ENCODE data around the gene PLEKHG3. TPM values are rescaled to one million over a fixed set of nuclear protein-coding genes. Genes with fewer than 3 reads are reported as not detected.

The PLEKHG3 gene
- total and polyA plus RNA-seq, 10 of the 15 experiments (the other 5 are each of a cell fraction or from before 2014, with no cell fraction given) = 0.03 to 0.73 (median 0.07) TPM; not detected in 5

GRCh38 chr14:64707661-64708060 is 3.4 kb downstream of the PLEKHG3 start:
- SMC1A ChIA-PET (ENCODE audit: uncharacterized antibody, unreplicated experiment) = interaction anchor here (1.3 to 1.5 kb wide), 3 partner anchors 10 to 34 kb away, joined by 3 to 4 read pairs (median 4); no protein-coding TSS in a partner anchor
- TF ChIP-seq KDM1A (IDR thresholded peaks at IDR 0.05; ENCODE audit: borderline replicate concordance) (no peak), BCLAF1 (IDR thresholded peaks at IDR 0.05) (no peak), MYB (IDR thresholded peaks at IDR 0.05; ENCODE audit: borderline replicate concordance, low read depth, low read length) (no peak), SP1 (IDR thresholded peaks at IDR 0.05; ENCODE audit: low read depth, low read length) (no peak), RELA (IDR thresholded peaks at IDR 0.05; ENCODE audit: borderline replicate concordance, partially characterized antibody) (no peak), BACH1 (IDR thresholded peaks at IDR 0.05; ENCODE audit: borderline replicate concordance) (no peak), CHD1 (IDR thresholded peaks at IDR 0.05; ENCODE audit: low read depth, low read length) (no peak), PML (IDR thresholded peaks at IDR 0.05; ENCODE audit: low read length) (no peak), IRF5 (IDR thresholded peaks at IDR 0.05; ENCODE audit: borderline replicate concordance) (no peak), USF1 (IDR thresholded peaks at IDR 0.05; ENCODE audit: borderline replicate concordance, extremely low read length, insufficient read depth, low read depth, low read length) (no peak), ATF2 (IDR thresholded peaks at IDR 0.05; ENCODE audit: low read length) (no peak), NR2C1 (IDR thresholded peaks at IDR 0.05) (no peak), EZH2 (IDR thresholded peaks at IDR 0.05; ENCODE audit: borderline replicate concordance, control insufficient read depth, low read depth, low read length) (no peak)
- POLR2A ChIA-PET = no interaction called here
- Histone ChIP-seq H3K4me3 (no peak overlapping the region), H3K27me3 (replicated peaks in 1 of 2; ENCODE audit: control insufficient read depth in 2 of 2, insufficient read depth in 2 of 2, low read length in 1 of 2) (peaks cover 5 to 15% of the 10 kb centered on the region in 2 experiments; a peak in 3 of 4 replicates), H3K4me2 (ENCODE audit: control insufficient read depth, insufficient read depth) (no peak overlapping the region), H3K9me3 (replicated peaks; ENCODE audit: control insufficient read depth, insufficient read depth, low read length) (no peaks in the 10 kb centered on the region; the same call in 2 of the 3 replicates), H3K4me1 (ENCODE audit: control insufficient read depth, insufficient read depth, low read length) (peaks cover 5% of the 10 kb centered on the region; the same call in 1 of the 2 replicates), H3K27ac (ENCODE audit: control insufficient read depth, insufficient read depth) (no peak overlapping the region), H2AFZ (ENCODE audit: control insufficient read depth, low read depth, low read length) (no peak overlapping the region), H3K9ac (ENCODE audit: control insufficient read depth, insufficient read depth, low read length) (no peak overlapping the region), H3K79me2 (ENCODE audit: control insufficient read depth, insufficient read depth, low read length) (no peaks in the 10 kb centered on the region), H4K20me1 (ENCODE audit: control insufficient read depth, insufficient read depth) (no peaks in the 10 kb centered on the region), H3K36me3 (ENCODE audit: control insufficient read depth in 2 of 2, insufficient read depth in 2 of 2, low read length in 1 of 2) (no peaks in the 10 kb centered on the region)
- DNase-seq (ENCODE audit: low read depth, low spot score) = no peak
- intact Hi-C loops (cut with micrococcal nuclease; ENCODE audit: unreplicated experiment) = no loop called here
- ATAC-seq = no peak
- in situ Hi-C loops (cut with MboI) = no loop called here
- FAIRE-seq = no peak
- CTCF ChIA-PET = interaction anchor here (1.1 to 3.3 kb wide), 3 partner anchors 10 to 54 kb away, joined by 3 to 10 read pairs (median 5); no protein-coding TSS in a partner anchor
- no TSS peak for BruUV-seq (replicated peaks)
- WGBS (ENCODE audit: insufficient coverage, insufficient replicate concordance, low lambda C conversion rate, missing lambda C conversion rate) = 57% methylated on average over 7 of the region's 7 CpGs
- RAD21 ChIA-PET (ENCODE audit: unreplicated experiment) = no interaction called here
